Measurements from ENCODE around the gene TRIM27.
"Not testable (repeated sequence)": the region's sequence is repeated elsewhere in the genome, so short reads cannot be mapped to it uniquely, and the experiment has no call there.

Gene TRIM27

GRCh38 chr6:28923318-28924102 is at the start of gene TRIM27:
Gene TRIM27 (minus strand): TSS chr6:28923985. CDS start chr6:28923632, 353 bp downstream.
- peak; percentile 58 to 77 for DNase-seq (ENCODE audit: low read depth in 1 of 2, low spot score in 1 of 2)

- not testable (repeated sequence) for DNase-seq (ENCODE audit: low read depth in 1 of 2, low spot score in 1 of 2)
Observed at GRCh38 chr6:28970056-28970455, 46.3 kb upstream of the TRIM27 start.

- DNase-seq (ENCODE audit: low read depth in 1 of 2, low spot score in 1 of 2): no peak
Observed at GRCh38 chr6:28969129-28969528, 45.3 kb upstream of the TRIM27 start.

GRCh38 chr6:28968476-28968875 is 44.7 kb upstream of the TRIM27 start:
- no peak for DNase-seq (ENCODE audit: low read depth in 1 of 2, low spot score in 1 of 2)

GRCh38 chr6:28965706-28966105 is 41.9 kb upstream of the TRIM27 start:
- no peak for DNase-seq (ENCODE audit: low read depth in 1 of 2, low spot score in 1 of 2)

GRCh38 chr6:28960846-28961500 is 37.2 kb upstream of the TRIM27 start:
- no peak for DNase-seq (ENCODE audit: low read depth in 1 of 2, low spot score in 1 of 2)

- not testable (repeated sequence) for DNase-seq (ENCODE audit: low read depth in 1 of 2, low spot score in 1 of 2)
Observed at GRCh38 chr6:28958561-28959243, 34.9 kb upstream of the TRIM27 start.

GRCh38 chr6:28957795-28958314 is 34.1 kb upstream of the TRIM27 start:
- DNase-seq (ENCODE audit: low read depth in 1 of 2, low spot score in 1 of 2): not testable (repeated sequence)

GRCh38 chr6:28956331-28956730 is 32.5 kb upstream of the TRIM27 start:
- DNase-seq (ENCODE audit: low read depth in 1 of 2, low spot score in 1 of 2): no peak

GRCh38 chr6:28953585-28954258 is 29.9 kb upstream of the TRIM27 start:
- no peak for DNase-seq (ENCODE audit: low read depth in 1 of 2, low spot score in 1 of 2)

- DNase-seq (ENCODE audit: low read depth in 1 of 2, low spot score in 1 of 2): peak in 1 of 2 donors; percentile 45
Observed at GRCh38 chr6:28953039-28953584, 29.3 kb upstream of the TRIM27 start.

GRCh38 chr6:28949656-28950195 is 25.9 kb upstream of the TRIM27 start:
- DNase-seq (ENCODE audit: low read depth in 1 of 2, low spot score in 1 of 2): not testable (repeated sequence)

GRCh38 chr6:28948782-28949486 is 25.1 kb upstream of the TRIM27 start:
- no peak for DNase-seq (ENCODE audit: low read depth in 1 of 2, low spot score in 1 of 2)

- no peak for DNase-seq (ENCODE audit: low read depth in 1 of 2, low spot score in 1 of 2)
Observed at GRCh38 chr6:28947831-28948270, 24.1 kb upstream of the TRIM27 start.

- DNase-seq (ENCODE audit: low read depth in 1 of 2, low spot score in 1 of 2): no peak
Observed at GRCh38 chr6:28947067-28947765, 23.4 kb upstream of the TRIM27 start.

- DNase-seq (ENCODE audit: low read depth in 1 of 2, low spot score in 1 of 2): no peak
Observed at GRCh38 chr6:28945349-28945748, 21.6 kb upstream of the TRIM27 start.

GRCh38 chr6:28944412-28944865 is 20.7 kb upstream of the TRIM27 start:
- peak; percentile 29 to 56 for DNase-seq (ENCODE audit: low read depth in 1 of 2, low spot score in 1 of 2)

GRCh38 chr6:28943557-28944411 is 20.0 kb upstream of the TRIM27 start:
- DNase-seq (ENCODE audit: low read depth in 1 of 2, low spot score in 1 of 2): peak; percentile 32 to 59

Data from stimulated activated CD4-positive, alpha-beta T cell treated with anti-CD3 and anti-CD28 coated beads, Interleukin-15, amount 100 ng/mL, for 1 hour (primary cell).